Measurements from ENCODE around the gene UBE2H.

The UBE2H gene

DNA sequence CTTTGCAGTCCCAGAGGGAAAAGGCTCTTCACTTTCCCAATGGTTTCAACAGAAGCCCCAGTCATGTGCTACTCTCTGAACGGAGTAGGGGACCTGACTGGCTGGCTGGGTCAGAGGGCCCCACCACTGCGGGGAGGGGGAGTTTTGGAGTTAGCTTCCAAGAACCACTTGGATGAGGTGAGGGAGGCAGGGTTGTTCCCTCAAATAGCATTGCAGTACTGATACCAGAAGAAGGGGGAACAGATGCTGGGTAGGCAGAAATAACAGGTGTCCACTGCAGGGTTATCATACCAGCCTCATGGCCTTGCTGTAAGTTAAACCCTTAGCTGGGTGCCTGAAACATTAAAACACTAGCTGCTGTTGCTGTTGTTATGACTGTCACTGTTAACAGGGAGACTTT, 131.3 kb downstream of the UBE2H start:
- DNase-seq (ENCODE audit: insufficient read length, low spot score): no peak
- TF ChIP-seq, protein P1, sequence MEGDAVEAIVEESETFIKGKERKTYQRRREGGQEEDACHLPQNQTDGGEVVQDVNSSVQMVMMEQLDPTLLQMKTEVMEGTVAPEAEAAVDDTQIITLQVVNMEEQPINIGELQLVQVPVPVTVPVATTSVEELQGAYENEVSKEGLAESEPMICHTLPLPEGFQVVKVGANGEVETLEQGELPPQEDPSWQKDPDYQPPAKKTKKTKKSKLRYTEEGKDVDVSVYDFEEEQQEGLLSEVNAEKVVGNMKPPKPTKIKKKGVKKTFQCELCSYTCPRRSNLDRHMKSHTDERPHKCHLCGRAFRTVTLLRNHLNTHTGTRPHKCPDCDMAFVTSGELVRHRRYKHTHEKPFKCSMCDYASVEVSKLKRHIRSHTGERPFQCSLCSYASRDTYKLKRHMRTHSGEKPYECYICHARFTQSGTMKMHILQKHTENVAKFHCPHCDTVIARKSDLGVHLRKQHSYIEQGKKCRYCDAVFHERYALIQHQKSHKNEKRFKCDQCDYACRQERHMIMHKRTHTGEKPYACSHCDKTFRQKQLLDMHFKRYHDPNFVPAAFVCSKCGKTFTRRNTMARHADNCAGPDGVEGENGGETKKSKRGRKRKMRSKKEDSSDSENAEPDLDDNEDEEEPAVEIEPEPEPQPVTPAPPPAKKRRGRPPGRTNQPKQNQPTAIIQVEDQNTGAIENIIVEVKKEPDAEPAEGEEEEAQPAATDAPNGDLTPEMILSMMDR (IDR thresholded peaks at IDR 0.05; ENCODE audit: insufficient read depth, missing control alignments): no peak

DNA sequence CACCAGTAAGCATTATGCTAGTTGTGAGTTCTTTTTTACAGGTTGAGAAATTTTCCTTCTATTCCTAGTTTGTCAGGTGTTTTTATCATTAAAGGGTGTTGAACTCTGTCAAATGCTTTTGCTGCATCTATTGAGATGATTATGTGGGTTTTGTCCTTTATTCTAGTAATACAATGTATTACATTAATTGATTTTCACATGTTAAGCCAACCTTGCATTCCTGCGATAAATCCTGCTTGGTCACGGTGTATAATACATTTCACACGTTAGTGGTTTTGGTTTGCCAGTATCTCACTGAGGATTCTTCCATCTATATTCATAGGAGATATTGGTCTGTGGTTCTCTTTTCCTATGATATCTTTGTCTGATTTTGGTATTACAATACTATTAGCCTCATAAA, 136.0 kb downstream of the UBE2H start:
- TF ChIP-seq, protein P1 (IDR thresholded peaks at IDR 0.05; ENCODE audit: insufficient read depth, missing control alignments): no peak
- DNase-seq (ENCODE audit: insufficient read length, low spot score): no peak
- no peak for FAIRE-seq

More for the DNA sequence above, 131.3 kb downstream of the UBE2H start:
- no peak for FAIRE-seq

DNA sequence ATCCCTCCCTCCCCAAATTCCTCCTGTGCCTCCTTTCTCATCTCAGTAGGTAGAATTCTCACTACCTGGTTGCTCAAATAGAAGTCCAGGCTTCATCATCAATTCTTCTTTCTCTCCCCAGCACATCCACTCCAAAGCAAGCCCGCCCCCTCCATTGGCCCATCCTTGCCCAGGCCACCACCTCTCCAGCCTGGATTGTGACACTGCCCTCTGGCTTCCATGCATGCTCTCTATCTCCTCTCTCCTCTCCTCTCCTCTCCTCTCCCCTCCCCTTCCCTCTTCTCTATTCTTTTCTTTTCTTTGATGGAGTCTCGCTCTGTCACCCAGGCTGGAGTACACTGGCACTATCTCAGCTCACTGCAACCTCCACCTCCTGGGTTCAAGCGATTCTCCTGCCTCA, 144.9 kb downstream of the UBE2H start:
- no peak for DNase-seq (ENCODE audit: insufficient read length, low spot score)
- TF ChIP-seq, protein P1 (IDR thresholded peaks at IDR 0.05; ENCODE audit: insufficient read depth, missing control alignments): no peak
- FAIRE-seq: no peak

DNA sequence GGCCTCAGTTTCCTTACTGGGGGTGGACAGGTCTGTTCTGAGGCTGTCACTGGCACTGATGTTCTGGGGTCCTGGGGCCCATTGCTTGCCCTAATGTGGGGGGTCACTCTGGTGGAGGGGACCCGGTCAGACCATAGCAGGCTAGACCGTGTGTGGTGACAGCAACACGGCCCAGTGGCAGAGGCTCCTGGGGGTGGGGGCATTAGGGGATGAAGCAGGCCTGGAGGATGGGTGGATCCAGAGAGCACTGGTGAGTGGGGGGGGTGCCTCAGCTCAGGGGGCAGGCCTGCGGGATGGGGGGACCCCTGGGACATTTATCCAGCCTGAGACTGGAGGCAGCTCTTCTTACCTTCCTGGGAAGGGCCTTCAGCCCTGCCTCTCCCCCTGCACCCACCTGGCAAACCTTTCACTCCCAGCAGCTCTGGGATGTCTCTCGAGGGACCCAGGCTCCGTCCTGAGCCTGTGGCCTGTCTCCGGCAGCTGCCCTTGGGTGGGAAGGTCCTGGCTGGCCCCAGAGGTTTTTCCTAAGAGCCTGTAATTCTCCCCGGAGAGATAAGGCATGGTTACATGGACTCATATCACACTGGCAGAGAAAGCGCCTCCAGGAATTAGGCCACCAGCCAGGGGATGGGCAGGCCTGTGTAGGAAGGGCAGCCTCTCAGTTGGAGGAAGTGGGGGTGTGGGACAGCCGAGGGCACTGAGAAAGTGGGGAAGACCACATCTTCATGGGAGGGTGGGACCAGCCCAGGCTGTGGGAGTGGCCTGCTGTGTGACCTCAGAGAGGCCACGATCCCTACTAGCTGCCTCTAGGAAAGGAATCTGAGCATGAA, 147.7 kb downstream of the UBE2H start:
- FAIRE-seq (no peak), DNase-seq (ENCODE audit: insufficient read length, low spot score) (no peak)
- TF ChIP-seq, protein P1 (IDR thresholded peaks at IDR 0.05; ENCODE audit: insufficient read depth, missing control alignments): no peak

DNA sequence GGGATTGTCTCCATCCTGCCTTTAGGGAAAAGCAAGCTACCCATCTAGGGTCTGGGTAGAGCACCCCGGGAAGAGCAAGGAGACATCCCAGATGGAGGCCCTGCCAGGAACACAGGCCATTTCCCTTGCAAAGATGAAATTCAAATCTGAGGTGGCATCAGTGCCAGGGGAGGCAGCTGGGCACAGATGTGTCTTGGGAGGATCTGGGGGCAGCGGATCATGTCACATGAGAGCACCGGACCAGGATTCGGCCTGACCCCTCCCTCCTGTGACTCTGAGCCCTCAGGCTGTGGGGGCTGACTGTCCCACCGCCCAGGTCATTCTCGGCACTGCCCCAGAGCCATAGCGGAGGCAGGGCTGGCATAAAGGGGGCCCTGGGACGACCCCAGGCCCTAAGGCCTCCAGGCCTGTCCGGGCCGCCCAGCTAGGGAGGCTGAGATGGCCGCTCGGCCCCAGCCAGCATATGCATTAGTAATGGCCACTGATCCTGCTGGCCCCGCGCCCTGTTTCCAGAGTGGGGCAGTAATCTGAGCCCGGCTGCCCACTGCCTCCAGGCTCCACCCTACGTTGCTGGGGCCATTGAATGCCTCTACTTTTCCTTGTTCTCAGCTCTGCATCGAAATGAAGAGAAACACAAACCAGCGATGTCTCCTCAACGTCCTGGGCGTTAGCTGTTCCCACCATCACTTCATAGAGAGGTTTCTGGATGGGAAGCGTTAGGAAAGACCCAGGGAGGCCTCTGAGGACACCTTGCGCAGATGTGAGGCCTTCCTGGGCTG, 148.5 kb downstream of the UBE2H start:
- TF ChIP-seq, protein P1 (IDR thresholded peaks at IDR 0.05; ENCODE audit: insufficient read depth, missing control alignments): no peak
- FAIRE-seq (no peak), DNase-seq (ENCODE audit: insufficient read length, low spot score) (no peak)

DNA sequence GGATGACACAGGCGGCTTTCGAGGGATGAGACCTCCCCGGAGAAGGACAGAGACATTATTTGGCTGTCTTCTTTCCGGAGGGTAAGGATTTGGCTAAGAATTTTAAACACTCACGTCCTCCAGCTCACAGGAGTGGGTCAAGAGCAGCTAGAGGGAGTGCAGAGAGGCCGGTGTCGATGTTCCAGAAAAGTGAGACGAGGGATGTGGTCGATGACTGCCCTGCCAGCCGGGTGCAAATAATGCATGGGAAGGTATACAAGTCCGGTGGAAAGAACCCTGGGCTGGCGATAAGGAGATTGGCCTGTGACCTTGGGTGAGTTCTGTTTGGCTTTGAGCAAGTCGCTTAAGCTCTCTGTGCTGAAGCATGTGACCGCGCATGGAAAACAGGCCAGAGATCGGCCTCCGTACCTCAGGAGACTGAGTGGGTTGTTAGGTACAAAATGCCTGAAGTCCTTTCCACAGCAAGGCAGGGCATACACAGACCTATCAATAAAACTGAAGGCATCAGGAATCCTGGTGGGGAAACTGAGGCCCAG, 149.1 kb downstream of the UBE2H start:
- FAIRE-seq (no peak), DNase-seq (ENCODE audit: insufficient read length, low spot score) (no peak)
- TF ChIP-seq, protein P1 (IDR thresholded peaks at IDR 0.05; ENCODE audit: insufficient read depth, missing control alignments): no peak
